ENCODE measurements around the gene ADCY4.

The ADCY4 gene

GRCh38 chr14:24298892-24299254 is 36.0 kb downstream of the ADCY4 start:
- no peaks in the 10 kb centered on the region for H3K4me1 ChIP-seq (ENCODE audit: control insufficient read depth, low read depth, low read length)
- H3K9me3 ChIP-seq (ENCODE audit: control insufficient read depth, low read depth, low read length): no peaks in the 10 kb centered on the region
- peak overlapping the region; percentile 89 for H3K4me3 ChIP-seq (ENCODE audit: low read length)
- H3K27me3 ChIP-seq (ENCODE audit: control insufficient read depth, insufficient read depth, low read length): no peaks in the 10 kb centered on the region
- peak overlapping the region; percentile 73 for H3K9ac ChIP-seq (ENCODE audit: low read length)
- H3K36me3 ChIP-seq (ENCODE audit: control insufficient read depth, low read depth, low read length): peaks cover 29% of the 10 kb centered on the region
- no peak overlapping the region for H3K27ac ChIP-seq (ENCODE audit: low read length)

- Histone ChIP-seq H3K36me3 (ENCODE audit: control insufficient read depth, low read depth, low read length) (peaks cover 15% of the 10 kb centered on the region), H3K9ac (ENCODE audit: low read length) (no peak overlapping the region), H3K9me3 (ENCODE audit: control insufficient read depth, low read depth, low read length) (no peaks in the 10 kb centered on the region), H3K27me3 (ENCODE audit: control insufficient read depth, insufficient read depth, low read length) (no peaks in the 10 kb centered on the region), H3K4me3 (ENCODE audit: low read length) (no peak overlapping the region), H3K27ac (ENCODE audit: low read length) (no peak overlapping the region), H3K4me1 (ENCODE audit: control insufficient read depth, low read depth, low read length) (no peaks in the 10 kb centered on the region)
Observed at GRCh38 chr14:24297190-24297964, 37.5 kb downstream of the ADCY4 start.

DNA sequence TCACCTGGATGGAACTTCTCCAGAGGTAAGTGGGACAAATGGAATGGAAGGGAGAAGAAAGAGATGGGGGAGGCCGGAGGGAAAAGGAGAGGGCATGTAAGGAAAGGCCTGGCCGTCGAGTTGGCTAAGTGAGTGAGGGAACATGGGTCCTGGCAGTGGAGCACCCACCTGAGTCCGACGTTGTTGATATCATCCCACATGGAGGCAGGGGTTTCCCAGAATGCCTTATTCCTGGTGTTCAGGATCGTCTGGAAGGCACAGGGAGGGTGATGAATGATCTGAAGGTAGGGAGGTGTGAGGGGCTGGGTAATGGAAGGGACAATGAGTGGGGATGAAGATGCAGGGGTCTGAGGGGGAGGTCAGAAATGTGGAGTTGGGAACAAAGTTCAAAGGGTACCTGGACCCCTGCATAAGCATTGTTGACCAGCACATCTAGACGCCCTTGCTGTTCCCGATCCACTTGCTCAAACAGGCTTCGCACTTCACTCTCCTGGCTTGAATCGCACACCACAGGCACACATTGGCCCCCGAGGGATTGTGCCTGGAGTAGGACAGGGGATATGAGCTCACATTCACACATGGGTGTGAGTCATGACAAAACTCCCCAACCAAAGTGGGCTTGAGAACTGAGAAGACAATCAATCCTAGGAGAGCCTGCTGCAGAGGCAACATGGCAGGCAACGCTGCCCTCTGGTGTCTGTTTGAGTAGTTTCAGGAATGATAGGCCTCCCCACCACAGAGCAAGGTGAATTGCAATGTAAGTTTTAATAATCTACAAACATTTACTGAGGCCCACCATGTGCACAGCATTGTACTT is 38.3 kb downstream of the ADCY4 start:
- peaks cover 7% of the 10 kb centered on the region for H3K36me3 ChIP-seq (ENCODE audit: control insufficient read depth, low read depth, low read length)
- H3K4me1 ChIP-seq (ENCODE audit: control insufficient read depth, low read depth, low read length): no peaks in the 10 kb centered on the region
- no peak overlapping the region for H3K4me3 ChIP-seq (ENCODE audit: low read length)
- no peak overlapping the region for H3K27ac ChIP-seq (ENCODE audit: low read length)
- no peaks in the 10 kb centered on the region for H3K27me3 ChIP-seq (ENCODE audit: control insufficient read depth, insufficient read depth, low read length)
- no peak overlapping the region for H3K9ac ChIP-seq (ENCODE audit: low read length)
- H3K9me3 ChIP-seq (ENCODE audit: control insufficient read depth, low read depth, low read length): no peaks in the 10 kb centered on the region

GRCh38 chr14:24293525-24293924 is 41.3 kb downstream of the ADCY4 start:
- H3K36me3 ChIP-seq (ENCODE audit: control insufficient read depth, low read depth, low read length): peaks cover 14% of the 10 kb centered on the region

GRCh38 chr14:24292118-24292807 is 42.6 kb downstream of the ADCY4 start:
- H3K4me1 ChIP-seq (ENCODE audit: control insufficient read depth, low read depth, low read length): no peaks in the 10 kb centered on the region
- no peak overlapping the region for H3K4me3 ChIP-seq (ENCODE audit: low read length)
- no peak overlapping the region for H3K9ac ChIP-seq (ENCODE audit: low read length)
- H3K27ac ChIP-seq (ENCODE audit: low read length): no peak overlapping the region
- peaks cover 14% of the 10 kb centered on the region for H3K36me3 ChIP-seq (ENCODE audit: control insufficient read depth, low read depth, low read length)
- no peaks in the 10 kb centered on the region for H3K9me3 ChIP-seq (ENCODE audit: control insufficient read depth, low read depth, low read length)
- H3K27me3 ChIP-seq (ENCODE audit: control insufficient read depth, insufficient read depth, low read length): no peaks in the 10 kb centered on the region

More at GRCh38 chr14:24293525-24293924, 41.3 kb downstream of the ADCY4 start:
- H3K4me3 ChIP-seq (ENCODE audit: low read length): no peak overlapping the region
- no peaks in the 10 kb centered on the region for H3K9me3 ChIP-seq (ENCODE audit: control insufficient read depth, low read depth, low read length)
- H3K27me3 ChIP-seq (ENCODE audit: control insufficient read depth, insufficient read depth, low read length): no peaks in the 10 kb centered on the region
- no peak overlapping the region for H3K9ac ChIP-seq (ENCODE audit: low read length)
- no peaks in the 10 kb centered on the region for H3K4me1 ChIP-seq (ENCODE audit: control insufficient read depth, low read depth, low read length)
- no peak overlapping the region for H3K27ac ChIP-seq (ENCODE audit: low read length)

- H3K27me3 ChIP-seq (ENCODE audit: control insufficient read depth, insufficient read depth, low read length): no peaks in the 10 kb centered on the region
- H3K4me3 ChIP-seq (ENCODE audit: low read length): no peak overlapping the region
- H3K9ac ChIP-seq (ENCODE audit: low read length): no peak overlapping the region
- H3K4me1 ChIP-seq (ENCODE audit: control insufficient read depth, low read depth, low read length): no peaks in the 10 kb centered on the region
- H3K9me3 ChIP-seq (ENCODE audit: control insufficient read depth, low read depth, low read length): no peaks in the 10 kb centered on the region
- no peak overlapping the region for H3K27ac ChIP-seq (ENCODE audit: low read length)
- peaks cover 14% of the 10 kb centered on the region for H3K36me3 ChIP-seq (ENCODE audit: control insufficient read depth, low read depth, low read length)
Observed at GRCh38 chr14:24291446-24292117, 43.3 kb downstream of the ADCY4 start.

- Histone ChIP-seq H3K4me3 (ENCODE audit: low read length) (no peak overlapping the region), H3K9ac (ENCODE audit: low read length) (no peak overlapping the region), H3K27ac (ENCODE audit: low read length) (no peak overlapping the region), H3K36me3 (ENCODE audit: control insufficient read depth, low read depth, low read length) (peaks cover 12% of the 10 kb centered on the region), H3K27me3 (ENCODE audit: control insufficient read depth, insufficient read depth, low read length) (no peaks in the 10 kb centered on the region), H3K4me1 (ENCODE audit: control insufficient read depth, low read depth, low read length) (no peaks in the 10 kb centered on the region), H3K9me3 (ENCODE audit: control insufficient read depth, low read depth, low read length) (no peaks in the 10 kb centered on the region)
Observed at GRCh38 chr14:24290746-24291145, 44.1 kb downstream of the ADCY4 start.

DNA sequence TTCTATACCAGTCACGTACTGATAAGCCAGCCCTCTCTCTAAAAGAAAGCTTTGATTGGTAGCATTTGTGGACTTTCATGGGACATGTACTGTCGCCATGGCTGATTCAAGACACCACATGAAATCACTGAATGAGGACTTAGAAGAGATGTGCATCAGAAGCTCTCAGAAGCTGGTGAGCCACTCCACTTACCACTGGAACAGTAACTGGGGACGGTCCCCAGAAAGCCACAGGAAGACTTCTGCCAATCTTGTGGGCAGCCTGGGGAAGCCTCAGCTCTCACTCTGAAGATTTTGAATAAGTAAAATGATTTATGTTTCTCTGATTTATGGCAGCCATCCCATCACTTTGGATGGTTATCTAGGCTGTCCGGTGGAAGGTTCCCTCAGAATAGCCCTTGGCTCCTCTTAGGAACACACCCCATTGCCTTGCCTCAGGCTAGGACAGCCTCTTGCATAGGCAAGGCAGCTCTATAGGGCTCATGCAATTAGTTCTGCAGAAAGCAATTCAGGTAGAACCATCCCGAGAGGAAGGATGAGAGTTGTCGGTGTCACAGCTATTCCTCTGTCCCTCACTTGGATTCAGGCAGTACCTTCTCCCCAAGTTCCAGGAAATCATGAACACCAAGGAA is 45.1 kb downstream of the ADCY4 start:
- peaks cover 9% of the 10 kb centered on the region for H3K36me3 ChIP-seq (ENCODE audit: control insufficient read depth, low read depth, low read length)
- H3K27ac ChIP-seq (ENCODE audit: low read length): no peak overlapping the region
- no peak overlapping the region for H3K4me3 ChIP-seq (ENCODE audit: low read length)
- H3K27me3 ChIP-seq (ENCODE audit: control insufficient read depth, insufficient read depth, low read length): no peaks in the 10 kb centered on the region
- no peak overlapping the region for H3K9ac ChIP-seq (ENCODE audit: low read length)
- no peaks in the 10 kb centered on the region for H3K9me3 ChIP-seq (ENCODE audit: control insufficient read depth, low read depth, low read length)
- H3K4me1 ChIP-seq (ENCODE audit: control insufficient read depth, low read depth, low read length): no peaks in the 10 kb centered on the region

- H3K36me3 ChIP-seq (ENCODE audit: control insufficient read depth, low read depth, low read length): peaks cover 9% of the 10 kb centered on the region
- H3K4me3 ChIP-seq (ENCODE audit: low read length): no peak overlapping the region
- H3K27ac ChIP-seq (ENCODE audit: low read length): no peak overlapping the region
- H3K27me3 ChIP-seq (ENCODE audit: control insufficient read depth, insufficient read depth, low read length): no peaks in the 10 kb centered on the region
- H3K9ac ChIP-seq (ENCODE audit: low read length): no peak overlapping the region
- no peaks in the 10 kb centered on the region for H3K9me3 ChIP-seq (ENCODE audit: control insufficient read depth, low read depth, low read length)
- H3K4me1 ChIP-seq (ENCODE audit: control insufficient read depth, low read depth, low read length): no peaks in the 10 kb centered on the region
Observed at GRCh38 chr14:24286996-24287395, 47.9 kb downstream of the ADCY4 start.

- Histone ChIP-seq H3K27me3 (ENCODE audit: control insufficient read depth, insufficient read depth, low read length) (no peaks in the 10 kb centered on the region), H3K27ac (ENCODE audit: low read length) (no peak overlapping the region), H3K4me1 (ENCODE audit: control insufficient read depth, low read depth, low read length) (no peaks in the 10 kb centered on the region), H3K9me3 (ENCODE audit: control insufficient read depth, low read depth, low read length) (no peaks in the 10 kb centered on the region), H3K9ac (ENCODE audit: low read length) (no peak overlapping the region), H3K4me3 (ENCODE audit: low read length) (no peak overlapping the region), H3K36me3 (ENCODE audit: control insufficient read depth, low read depth, low read length) (peaks cover 9% of the 10 kb centered on the region)
Observed at GRCh38 chr14:24285351-24285750, 49.5 kb downstream of the ADCY4 start.
